ENCODE measurements around the gene REXO1. TPM values are rescaled to one million over a fixed set of nuclear protein-coding genes. Genes with fewer than 3 reads are reported as not detected.
A peak's percentile ranks its signal among the peaks of the same experiment; 100 is the strongest.

REXO1 gene
- total RNA-seq, 1 experiment from 2014 or later: 52.1 TPM

GRCh38 chr19:1874554-1875185 is 26.4 kb upstream of the REXO1 start:
- Histone ChIP-seq H3K4me1 (ENCODE audit: control insufficient read depth, insufficient read depth, low read length) (peaks cover 20% of the 10 kb centered on the region), H3K9me3 (ENCODE audit: control insufficient read depth, insufficient read depth, low read depth, low read length) (no peaks in the 10 kb centered on the region), H3K36me3 (ENCODE audit: control insufficient read depth, insufficient read depth, low read length) (no peaks in the 10 kb centered on the region; the same call in 1 of the 2 replicates), H3K27ac (ENCODE audit: low read length) (peak overlapping the region; percentile 83), H3K27me3 (ENCODE audit: control insufficient read depth, insufficient read depth, low read length) (no peaks in the 10 kb centered on the region), H3K4me3 (ENCODE audit: low read depth in 2 of 2, low read length in 2 of 2) (peak overlapping the region; percentile 67 to 80)
- CTCF ChIA-PET: interaction anchor here (0.6 kb wide), 1 partner anchor 23 kb away, joined by 8 read pairs; no protein-coding TSS in a partner anchor
- in situ Hi-C loops (cut with HindIII; ENCODE audit: low pct_unique_long_range_greater_than_20kb, low sequenced_read_pairs): no loop called here
- POLR2A ChIA-PET: interaction anchor here (0.9 kb wide), 1 partner anchor 212 kb away, joined by 9 read pairs; no protein-coding TSS in a partner anchor
- BruUV-seq (replicated peaks): no TSS peak
- ATAC-seq (no peak), DNase-seq (ENCODE audit: low read depth, low spot score) (no peak)
- TF ChIP-seq, protein P1, sequence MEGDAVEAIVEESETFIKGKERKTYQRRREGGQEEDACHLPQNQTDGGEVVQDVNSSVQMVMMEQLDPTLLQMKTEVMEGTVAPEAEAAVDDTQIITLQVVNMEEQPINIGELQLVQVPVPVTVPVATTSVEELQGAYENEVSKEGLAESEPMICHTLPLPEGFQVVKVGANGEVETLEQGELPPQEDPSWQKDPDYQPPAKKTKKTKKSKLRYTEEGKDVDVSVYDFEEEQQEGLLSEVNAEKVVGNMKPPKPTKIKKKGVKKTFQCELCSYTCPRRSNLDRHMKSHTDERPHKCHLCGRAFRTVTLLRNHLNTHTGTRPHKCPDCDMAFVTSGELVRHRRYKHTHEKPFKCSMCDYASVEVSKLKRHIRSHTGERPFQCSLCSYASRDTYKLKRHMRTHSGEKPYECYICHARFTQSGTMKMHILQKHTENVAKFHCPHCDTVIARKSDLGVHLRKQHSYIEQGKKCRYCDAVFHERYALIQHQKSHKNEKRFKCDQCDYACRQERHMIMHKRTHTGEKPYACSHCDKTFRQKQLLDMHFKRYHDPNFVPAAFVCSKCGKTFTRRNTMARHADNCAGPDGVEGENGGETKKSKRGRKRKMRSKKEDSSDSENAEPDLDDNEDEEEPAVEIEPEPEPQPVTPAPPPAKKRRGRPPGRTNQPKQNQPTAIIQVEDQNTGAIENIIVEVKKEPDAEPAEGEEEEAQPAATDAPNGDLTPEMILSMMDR (IDR thresholded peaks at IDR 0.05): no peak
- TF ChIP-seq POLR2AphosphoS5 (IDR thresholded peaks at IDR 0.05; ENCODE audit: low read depth, low read length) (no peak), SIN3A (IDR thresholded peaks at IDR 0.05; ENCODE audit: borderline replicate concordance, insufficient read depth, low read depth, low read length) (no peak), TCF7L2 (IDR thresholded peaks at IDR 0.05; ENCODE audit: low read depth, low read length) (no peak), REST (IDR thresholded peaks at IDR 0.05; ENCODE audit: insufficient read depth in 1 of 2, low read depth in 2 of 2, low read length in 1 of 2) (no peak)
- intact Hi-C loops (cut with micrococcal nuclease; ENCODE audit: unreplicated experiment): no loop called here

GRCh38 chr19:1873524-1874473 is 25.5 kb upstream of the REXO1 start:
- POLR2A ChIA-PET: interaction anchor here (0.5 to 0.9 kb wide), 2 partner anchors 19 to 213 kb away, joined by 9 to 13 read pairs; no protein-coding TSS in a partner anchor
- Histone ChIP-seq H3K4me3 (ENCODE audit: low read depth in 2 of 2, low read length in 2 of 2) (peak overlapping the region; percentile 67 to 80), H3K36me3 (ENCODE audit: control insufficient read depth, insufficient read depth, low read length) (no peaks in the 10 kb centered on the region; the same call in 1 of the 2 replicates), H3K9me3 (ENCODE audit: control insufficient read depth, insufficient read depth, low read depth, low read length) (no peaks in the 10 kb centered on the region), H3K27ac (ENCODE audit: low read length) (peak overlapping the region; percentile 83), H3K4me1 (ENCODE audit: control insufficient read depth, insufficient read depth, low read length) (peaks cover 20% of the 10 kb centered on the region), H3K27me3 (ENCODE audit: control insufficient read depth, insufficient read depth, low read length) (no peaks in the 10 kb centered on the region)
- intact Hi-C loops (cut with micrococcal nuclease; ENCODE audit: unreplicated experiment) (no loop called here), in situ Hi-C loops (cut with HindIII; ENCODE audit: low pct_unique_long_range_greater_than_20kb, low sequenced_read_pairs) (no loop called here)
- TSS peak; percentile 84 for BruUV-seq (replicated peaks)
- CTCF ChIA-PET: interaction anchor here (0.6 kb wide), 1 partner anchor 24 kb away, joined by 8 read pairs; no protein-coding TSS in a partner anchor
- no peak for TF ChIP-seq SIN3A (IDR thresholded peaks at IDR 0.05; ENCODE audit: borderline replicate concordance, insufficient read depth, low read depth, low read length)
- TF ChIP-seq REST (IDR thresholded peaks at IDR 0.05; ENCODE audit: insufficient read depth in 1 of 2, low read depth in 2 of 2, low read length in 1 of 2): no peak
- TF ChIP-seq TCF7L2 (IDR thresholded peaks at IDR 0.05; ENCODE audit: low read depth, low read length): no peak
- no peak for TF ChIP-seq POLR2AphosphoS5 (IDR thresholded peaks at IDR 0.05; ENCODE audit: low read depth, low read length)
- TF ChIP-seq, protein P1 (IDR thresholded peaks at IDR 0.05): no peak
- DNase-seq (ENCODE audit: low read depth, low spot score): no peak
- no peak for ATAC-seq

Data from Panc1 (cell line).